AG20443 (cell line): ENCODE results near the gene MVK.

Experiments
- DNase-seq: peaks from one replicate; pipeline ENCODE4 v3.0.0; 2012; ENCODE audit warnings: low spot score, mixed read lengths

MVK gene

DNA sequence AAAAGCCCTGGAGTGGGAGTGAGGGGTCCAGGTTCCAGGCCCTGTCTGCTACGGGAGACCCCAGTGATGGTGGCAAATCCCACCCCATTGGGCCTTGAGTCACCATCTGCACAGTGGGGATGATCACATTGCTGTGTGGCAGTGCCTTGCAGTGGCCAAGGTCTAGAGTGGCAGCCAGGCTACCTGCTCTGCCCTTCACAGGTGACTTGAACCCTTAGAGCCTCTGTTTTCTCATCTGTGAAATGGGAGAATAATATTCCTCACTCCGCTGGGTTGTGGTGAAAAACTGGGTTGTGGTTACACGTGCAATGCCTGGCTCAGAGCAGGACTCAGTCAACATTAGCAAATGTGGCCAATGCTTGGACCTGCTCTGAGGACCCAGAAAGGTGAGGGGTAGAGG is 58.2 kb downstream of the MVK start:
- DNase-seq: no peak

DNA sequence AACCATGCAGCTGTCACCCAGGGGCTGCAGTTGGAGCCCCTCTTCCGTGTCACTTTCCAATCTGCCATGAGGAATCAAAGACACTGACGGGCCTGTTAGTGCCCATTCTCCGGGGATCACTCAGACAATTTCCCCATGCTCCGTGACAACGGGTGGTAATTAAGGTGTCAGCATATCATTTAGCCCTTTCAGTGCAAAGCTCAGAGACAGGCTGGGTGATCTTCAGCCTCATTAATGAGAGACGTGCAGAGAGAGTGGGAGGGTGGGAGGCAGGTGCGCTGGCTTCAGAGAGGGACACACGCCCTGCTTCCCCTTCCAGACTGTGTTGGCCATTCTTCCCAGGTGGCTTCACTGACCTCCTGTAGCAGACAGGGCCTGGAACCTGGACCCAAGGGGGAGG is 58.7 kb downstream of the MVK start:
- DNase-seq: no peak

DNA sequence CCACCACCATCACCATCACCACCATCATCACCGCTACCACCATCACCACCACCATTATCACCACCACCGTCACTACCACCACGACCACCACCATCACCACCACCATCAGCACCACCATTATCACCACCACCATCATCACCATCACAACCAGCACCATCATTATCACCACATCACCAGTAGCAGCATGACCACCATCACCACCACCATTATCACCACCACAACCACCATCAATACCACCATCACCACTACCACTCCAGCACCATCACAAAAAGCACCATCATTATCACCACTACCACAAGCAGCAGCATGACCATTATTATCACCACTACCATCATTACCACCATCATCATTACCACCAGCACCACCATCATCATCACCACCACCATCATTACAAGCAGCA is 62.1 kb downstream of the MVK start:
- no peak for DNase-seq

DNA sequence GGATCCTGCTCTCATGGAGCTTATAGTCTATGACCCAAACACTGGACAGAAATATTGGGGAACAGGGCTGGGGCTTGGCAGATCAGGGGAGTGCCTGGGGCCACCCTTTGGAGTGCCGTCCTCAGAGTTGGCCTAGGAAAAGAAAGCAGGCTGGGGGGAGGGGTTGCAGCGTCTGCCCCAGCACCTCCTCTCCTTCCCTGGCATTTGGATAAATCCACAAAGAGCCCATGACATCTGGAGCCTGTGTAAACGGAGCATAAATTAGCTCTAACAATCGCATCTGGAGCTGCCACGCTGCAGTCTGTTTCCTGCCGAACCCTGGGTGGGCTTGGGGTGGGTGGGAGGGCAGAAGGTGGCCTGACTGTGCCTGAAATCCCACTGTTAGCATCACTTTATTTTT is 63.8 kb downstream of the MVK start:
- no peak for DNase-seq

DNA sequence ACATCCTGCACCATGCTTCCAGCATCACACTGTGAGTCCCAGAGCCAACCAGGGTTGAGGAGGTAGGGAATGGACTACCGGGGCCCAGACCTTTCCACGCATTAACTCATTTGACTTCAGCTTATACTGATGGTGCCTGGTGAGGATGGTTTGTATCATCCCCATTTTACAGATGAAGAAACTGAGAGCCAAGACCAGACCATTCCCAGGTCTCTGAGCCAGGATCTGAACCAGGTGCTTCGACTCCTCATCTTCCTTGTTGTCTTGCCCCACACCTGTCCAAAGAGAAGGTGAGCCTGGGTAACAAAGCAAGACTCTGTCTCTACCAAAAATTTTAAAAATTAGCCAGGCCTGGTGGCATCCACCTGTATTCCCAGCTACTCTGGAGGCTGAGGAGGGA is 64.4 kb downstream of the MVK start:
- DNase-seq: no peak

DNA sequence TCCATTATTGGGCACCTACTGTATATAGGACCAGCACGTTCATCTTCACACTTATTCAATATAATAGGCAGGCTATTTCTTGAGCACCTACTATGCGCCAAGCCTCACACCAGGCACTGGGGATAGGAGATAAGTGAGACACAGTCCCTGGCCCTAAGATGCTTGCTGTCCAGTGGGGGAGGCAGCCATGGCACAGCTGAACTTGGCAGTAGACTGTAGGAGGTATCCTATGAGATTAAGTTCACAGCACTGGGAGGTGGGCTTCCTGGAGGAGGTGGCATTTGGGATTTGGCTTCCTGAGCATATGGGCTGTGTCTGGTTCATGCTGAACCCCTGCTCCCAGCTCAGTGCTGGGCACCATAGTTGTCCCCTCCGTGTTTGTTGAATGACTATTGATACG is 65.1 kb downstream of the MVK start:
- no peak for DNase-seq

DNA sequence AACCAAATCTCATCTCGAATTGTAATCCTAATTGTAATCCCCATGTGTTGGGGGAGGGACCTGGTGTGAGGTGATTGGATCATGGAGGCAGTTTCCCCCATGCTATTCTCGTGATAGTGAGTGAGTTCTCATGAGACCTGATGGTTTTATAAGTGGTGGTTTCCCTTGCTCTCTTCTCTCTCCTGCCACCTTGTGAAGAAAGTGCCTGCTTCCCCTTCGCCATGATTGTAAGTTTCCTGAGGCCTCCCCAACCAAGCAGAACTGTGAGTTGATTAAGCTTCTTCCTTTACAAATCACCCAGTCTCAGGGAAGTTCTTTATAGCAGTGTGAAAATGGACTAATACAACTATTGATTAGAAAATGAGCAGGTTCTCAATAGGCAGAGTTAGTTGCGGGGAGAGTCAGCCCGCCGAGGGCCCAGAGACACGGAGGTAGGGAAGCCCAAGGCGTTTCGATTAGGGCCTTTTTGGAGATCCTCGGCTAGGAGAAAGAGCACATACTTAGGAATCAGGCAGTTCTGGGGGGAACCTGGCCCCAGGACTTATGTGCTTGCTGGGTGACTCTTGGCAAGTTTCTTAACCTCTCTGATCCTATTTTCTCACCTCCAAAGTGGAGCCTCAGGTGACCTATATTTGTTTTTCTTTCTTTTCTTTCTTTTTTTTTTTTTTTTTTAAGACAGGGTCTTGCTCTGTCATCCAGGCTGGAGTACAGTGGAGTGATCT is 65.7 kb downstream of the MVK start:
- DNase-seq: no peak

DNA sequence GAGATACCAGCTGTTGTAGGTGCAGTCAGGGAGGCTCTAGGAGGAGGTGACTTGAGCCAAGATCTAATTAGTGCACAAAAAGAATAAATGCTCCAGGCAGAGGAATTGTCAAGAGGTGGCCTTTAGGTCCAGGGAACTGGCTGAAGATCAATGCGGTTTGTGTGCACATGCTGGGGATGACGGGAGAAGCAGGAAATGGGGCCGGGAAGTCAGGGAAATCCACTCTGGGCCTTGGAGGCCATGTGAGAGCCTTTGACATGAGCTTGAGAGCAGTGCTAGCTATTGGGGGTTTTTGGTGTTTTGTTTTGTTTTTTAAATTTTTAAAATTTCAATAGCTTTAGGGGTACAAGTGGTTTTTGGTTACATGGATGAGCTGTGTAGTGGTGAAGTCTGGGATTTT is 67.4 kb downstream of the MVK start:
- DNase-seq: no peak

DNA sequence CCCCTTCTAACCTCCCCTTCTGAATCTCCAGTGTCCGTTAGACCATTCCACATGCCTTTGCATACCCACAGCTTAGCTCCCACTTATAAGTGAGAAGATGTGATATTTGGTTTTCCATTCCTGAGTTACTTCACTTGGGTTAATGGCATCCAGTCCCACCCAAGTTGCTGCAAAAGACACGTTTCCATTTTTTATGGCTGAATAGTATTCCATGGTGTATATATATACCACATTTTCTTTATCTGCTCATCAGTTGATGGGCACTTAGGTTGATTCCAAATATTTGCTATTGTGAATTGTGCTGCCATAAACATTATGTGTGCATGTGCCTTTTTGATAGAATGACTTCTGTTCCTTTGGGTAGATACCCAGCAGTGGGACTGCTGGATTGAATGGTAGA is 67.8 kb downstream of the MVK start:
- no peak for DNase-seq

DNA sequence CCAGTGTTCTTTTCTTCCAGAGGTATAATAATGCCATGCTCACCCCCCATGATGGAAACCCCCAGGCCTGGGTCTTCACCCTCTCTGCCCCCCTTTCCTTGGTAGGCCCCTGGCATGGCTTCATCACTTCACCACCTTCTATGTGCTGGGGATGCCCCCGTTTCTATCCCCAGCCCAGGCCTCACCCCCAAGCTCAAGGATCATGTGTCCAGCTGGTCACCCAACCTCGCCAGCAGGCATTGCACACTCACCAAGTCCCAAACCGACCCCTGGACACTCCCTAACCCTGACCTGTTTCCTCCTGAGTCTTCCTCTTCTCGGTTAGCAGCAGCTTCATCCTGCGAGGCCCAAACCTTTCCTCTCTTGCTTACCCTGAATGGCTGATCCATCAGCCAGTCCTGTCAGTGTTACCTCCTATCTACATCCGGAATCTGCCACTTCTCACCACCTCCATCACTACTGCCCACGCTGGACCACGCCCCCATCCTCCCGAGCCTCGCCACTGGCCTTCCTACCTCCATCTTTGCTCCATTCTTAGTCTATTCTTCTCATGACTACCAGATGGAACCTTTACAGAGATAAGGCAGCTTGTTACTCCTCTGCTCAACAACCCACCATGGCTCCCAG is 69.0 kb downstream of the MVK start:
- no peak for DNase-seq

DNA sequence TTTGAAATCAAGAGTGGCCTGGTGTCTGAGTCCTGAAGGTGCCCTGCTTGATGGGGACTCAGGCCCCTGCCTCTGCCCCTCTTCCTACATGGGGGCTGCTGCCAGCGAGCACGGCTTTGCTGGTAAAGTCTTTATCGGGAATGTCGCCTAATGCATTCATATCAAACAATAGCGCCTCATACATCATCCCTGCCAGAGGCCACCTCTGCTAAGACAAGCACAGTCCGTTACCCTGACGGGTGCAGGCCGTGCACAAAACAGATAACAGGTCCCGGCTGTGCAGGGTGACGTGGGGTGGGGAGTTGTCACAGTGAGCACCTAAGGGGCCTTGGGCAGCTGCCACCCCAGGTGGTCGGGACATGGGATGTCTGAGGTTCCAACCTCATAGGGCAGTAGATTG is 71.6 kb downstream of the MVK start:
- DNase-seq: no peak

DNA sequence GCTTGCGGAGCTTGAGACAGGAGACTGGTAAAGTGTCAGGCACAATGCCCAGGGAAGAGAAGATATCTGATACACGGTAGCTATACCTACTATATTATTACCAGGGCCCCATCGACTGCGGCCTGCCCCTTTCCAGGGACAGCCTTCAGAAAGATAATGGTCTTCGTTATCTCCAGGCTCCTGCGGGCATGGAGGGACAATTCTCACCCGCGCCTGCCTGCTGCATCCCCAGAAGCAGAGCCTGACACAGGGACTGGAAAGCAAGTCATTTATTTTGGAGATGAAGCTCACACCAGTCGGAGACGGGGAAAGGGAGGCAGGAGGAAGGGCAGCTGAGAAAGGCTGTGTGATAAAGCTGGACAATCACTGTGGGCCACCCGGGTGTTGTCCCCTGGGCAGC is 72.1 kb downstream of the MVK start:
- no peak for DNase-seq
